ENCODE measurements around the gene GRIN2A.

The GRIN2A gene

DNA sequence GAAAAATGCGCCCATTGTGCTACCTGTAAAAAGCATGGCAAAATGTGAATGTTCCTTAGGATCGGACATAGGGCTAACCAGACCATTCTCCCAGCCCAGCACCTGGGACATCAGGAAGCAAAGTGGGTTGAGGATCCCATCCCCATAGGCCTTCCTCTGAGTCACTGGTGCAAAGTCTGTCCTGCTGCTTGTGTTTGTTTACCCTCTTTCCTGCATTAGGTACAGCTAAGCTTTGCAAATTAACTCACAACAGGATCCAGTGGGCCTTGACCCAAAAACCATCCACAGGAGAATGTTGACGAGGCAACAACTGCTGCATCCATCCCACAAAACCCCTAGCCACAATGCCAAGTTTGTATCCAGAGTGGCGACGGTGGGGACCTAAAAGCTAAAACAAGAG is 106.2 kb downstream of the GRIN2A start:
- no peak for TF ChIP-seq CTCF (IDR thresholded peaks at IDR 0.05; ENCODE audit: poor library complexity, severe bottlenecking)
- DNase-seq (ENCODE audit: low spot score) (no peak), ATAC-seq (ENCODE audit: low read depth) (no peak)
- H3K27ac ChIP-seq (ENCODE audit: poor library complexity, severe bottlenecking) = no peak overlapping the region
- H3K4me1 ChIP-seq (ENCODE audit: insufficient read depth, poor library complexity, severe bottlenecking) = peaks cover 13% of the 10 kb centered on the region
- H3K4me3 ChIP-seq (ENCODE audit: severe bottlenecking) = no peak overlapping the region
- no peaks in the 10 kb centered on the region for H3K9me3 ChIP-seq (ENCODE audit: severe bottlenecking)
- no peaks in the 10 kb centered on the region for H3K27me3 ChIP-seq (ENCODE audit: insufficient read depth, poor library complexity, severe bottlenecking)
- H3K36me3 ChIP-seq (ENCODE audit: low read depth) = no peaks in the 10 kb centered on the region

GRCh38 chr16:10070591-10070990 is 111.6 kb downstream of the GRIN2A start:
- TF ChIP-seq CTCF (IDR thresholded peaks at IDR 0.05; ENCODE audit: poor library complexity, severe bottlenecking) = no peak
- Histone ChIP-seq H3K4me3 (ENCODE audit: severe bottlenecking) (no peak overlapping the region), H3K4me1 (ENCODE audit: insufficient read depth, poor library complexity, severe bottlenecking) (no peaks in the 10 kb centered on the region), H3K27ac (ENCODE audit: poor library complexity, severe bottlenecking) (no peak overlapping the region), H3K36me3 (ENCODE audit: low read depth) (no peaks in the 10 kb centered on the region), H3K27me3 (ENCODE audit: insufficient read depth, poor library complexity, severe bottlenecking) (peaks cover 6% of the 10 kb centered on the region), H3K9me3 (ENCODE audit: severe bottlenecking) (no peaks in the 10 kb centered on the region)
- DNase-seq (ENCODE audit: low spot score) (no peak), ATAC-seq (ENCODE audit: low read depth) (no peak)

DNA sequence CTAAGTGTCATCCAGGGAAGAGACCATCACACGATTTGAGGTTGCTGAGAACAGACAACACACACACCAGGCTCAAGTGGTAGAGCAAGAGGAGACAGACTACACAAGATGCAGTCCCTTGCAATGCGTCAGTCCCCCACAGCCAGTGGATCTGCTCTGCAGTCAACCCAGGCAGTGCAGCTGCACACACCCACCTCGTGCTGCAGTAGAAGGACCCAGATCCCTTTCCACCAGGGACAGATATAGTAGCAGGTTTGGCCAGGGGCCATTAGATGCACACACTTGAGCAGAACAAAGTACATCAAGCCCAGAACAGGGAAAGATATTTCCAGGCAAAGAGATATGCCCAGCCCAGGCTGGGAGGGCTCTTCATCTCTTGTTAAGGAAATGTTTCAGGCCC is 112.9 kb downstream of the GRIN2A start:
- no peaks in the 10 kb centered on the region for H3K36me3 ChIP-seq (ENCODE audit: low read depth)
- no peak for TF ChIP-seq CTCF (IDR thresholded peaks at IDR 0.05; ENCODE audit: poor library complexity, severe bottlenecking)

GRCh38 chr16:10067835-10068234 is 114.4 kb downstream of the GRIN2A start:
- H3K27me3 ChIP-seq (ENCODE audit: insufficient read depth, poor library complexity, severe bottlenecking) = peaks cover 10% of the 10 kb centered on the region
- no peak overlapping the region for H3K27ac ChIP-seq (ENCODE audit: poor library complexity, severe bottlenecking)
- H3K4me3 ChIP-seq (ENCODE audit: severe bottlenecking) = no peak overlapping the region
- H3K36me3 ChIP-seq (ENCODE audit: low read depth) = no peaks in the 10 kb centered on the region
- no peak for TF ChIP-seq CTCF (IDR thresholded peaks at IDR 0.05; ENCODE audit: poor library complexity, severe bottlenecking)
- H3K4me1 ChIP-seq (ENCODE audit: insufficient read depth, poor library complexity, severe bottlenecking) = no peaks in the 10 kb centered on the region
- H3K9me3 ChIP-seq (ENCODE audit: severe bottlenecking) = no peaks in the 10 kb centered on the region
- no peak for DNase-seq (ENCODE audit: low spot score)
- no peak for ATAC-seq (ENCODE audit: low read depth)

More for the DNA sequence above, 112.9 kb downstream of the GRIN2A start:
- Histone ChIP-seq H3K4me1 (ENCODE audit: insufficient read depth, poor library complexity, severe bottlenecking) (no peaks in the 10 kb centered on the region), H3K9me3 (ENCODE audit: severe bottlenecking) (no peaks in the 10 kb centered on the region), H3K27me3 (ENCODE audit: insufficient read depth, poor library complexity, severe bottlenecking) (peaks cover 10% of the 10 kb centered on the region), H3K4me3 (ENCODE audit: severe bottlenecking) (no peak overlapping the region), H3K27ac (ENCODE audit: poor library complexity, severe bottlenecking) (no peak overlapping the region)
- no peak for DNase-seq (ENCODE audit: low spot score)
- ATAC-seq (ENCODE audit: low read depth) = no peak

DNA sequence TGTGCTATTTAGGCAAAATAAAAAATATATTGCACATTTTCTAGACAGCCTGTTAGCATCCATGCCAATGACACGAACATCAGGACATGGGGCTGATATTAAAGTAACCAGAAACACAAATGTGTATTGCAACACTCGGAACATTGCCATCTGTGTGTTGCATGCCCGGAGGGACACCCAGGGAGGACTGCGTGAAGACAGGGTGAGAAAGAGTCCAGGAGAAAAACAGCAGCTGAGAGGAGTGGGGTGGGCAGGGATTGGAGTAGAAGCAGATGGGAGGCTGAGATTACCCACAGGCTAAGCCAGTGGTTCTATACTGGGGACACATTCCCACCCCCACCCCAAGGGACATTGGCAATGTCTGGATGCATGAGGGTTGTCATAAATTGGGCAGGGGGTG is 114.8 kb downstream of the GRIN2A start:
- no peak for TF ChIP-seq CTCF (IDR thresholded peaks at IDR 0.05; ENCODE audit: poor library complexity, severe bottlenecking)
- H3K27ac ChIP-seq (ENCODE audit: poor library complexity, severe bottlenecking) = no peak overlapping the region
- H3K36me3 ChIP-seq (ENCODE audit: low read depth) = no peaks in the 10 kb centered on the region
- H3K4me3 ChIP-seq (ENCODE audit: severe bottlenecking) = no peak overlapping the region
- DNase-seq (ENCODE audit: low spot score) = no peak
- no peaks in the 10 kb centered on the region for H3K4me1 ChIP-seq (ENCODE audit: insufficient read depth, poor library complexity, severe bottlenecking)
- H3K9me3 ChIP-seq (ENCODE audit: severe bottlenecking) = no peaks in the 10 kb centered on the region
- ATAC-seq (ENCODE audit: low read depth) = no peak
- peaks cover 10% of the 10 kb centered on the region for H3K27me3 ChIP-seq (ENCODE audit: insufficient read depth, poor library complexity, severe bottlenecking)
